Ammon's horn (tissue), 1 donor: ENCODE data around the gene PSMA7.
"Not testable (repeated sequence)": the region's sequence is repeated elsewhere in the genome, so short reads cannot be mapped to it uniquely, and the experiment has no call there.

ENCODE experiments used
- DNase-seq: peaks from one replicate; pipeline ENCODE4 v3.0.0-alpha.2; 2016; ENCODE audit warnings: low spot score

PSMA7 gene

DNA sequence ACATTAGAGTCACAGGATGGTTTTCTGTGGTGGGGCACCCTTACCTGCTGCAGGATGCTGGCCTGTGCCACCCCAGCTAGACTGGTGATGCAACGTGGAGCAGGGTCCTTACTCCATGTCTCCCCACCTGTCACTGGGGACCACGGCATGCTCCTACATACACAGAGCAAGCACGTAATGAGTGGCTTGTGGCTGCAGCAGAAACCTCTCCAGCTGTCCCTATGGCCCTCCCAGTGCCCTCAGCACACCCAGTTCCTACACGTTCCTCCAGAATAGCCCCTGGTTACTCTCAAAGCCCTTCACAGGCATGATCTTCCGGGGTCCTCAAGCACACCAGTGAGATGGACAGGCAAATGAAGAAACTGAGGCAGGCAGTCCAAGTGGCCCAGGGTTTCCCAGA lies 24.1 kb downstream of the PSMA7 start:
- DNase-seq: no peak

DNA sequence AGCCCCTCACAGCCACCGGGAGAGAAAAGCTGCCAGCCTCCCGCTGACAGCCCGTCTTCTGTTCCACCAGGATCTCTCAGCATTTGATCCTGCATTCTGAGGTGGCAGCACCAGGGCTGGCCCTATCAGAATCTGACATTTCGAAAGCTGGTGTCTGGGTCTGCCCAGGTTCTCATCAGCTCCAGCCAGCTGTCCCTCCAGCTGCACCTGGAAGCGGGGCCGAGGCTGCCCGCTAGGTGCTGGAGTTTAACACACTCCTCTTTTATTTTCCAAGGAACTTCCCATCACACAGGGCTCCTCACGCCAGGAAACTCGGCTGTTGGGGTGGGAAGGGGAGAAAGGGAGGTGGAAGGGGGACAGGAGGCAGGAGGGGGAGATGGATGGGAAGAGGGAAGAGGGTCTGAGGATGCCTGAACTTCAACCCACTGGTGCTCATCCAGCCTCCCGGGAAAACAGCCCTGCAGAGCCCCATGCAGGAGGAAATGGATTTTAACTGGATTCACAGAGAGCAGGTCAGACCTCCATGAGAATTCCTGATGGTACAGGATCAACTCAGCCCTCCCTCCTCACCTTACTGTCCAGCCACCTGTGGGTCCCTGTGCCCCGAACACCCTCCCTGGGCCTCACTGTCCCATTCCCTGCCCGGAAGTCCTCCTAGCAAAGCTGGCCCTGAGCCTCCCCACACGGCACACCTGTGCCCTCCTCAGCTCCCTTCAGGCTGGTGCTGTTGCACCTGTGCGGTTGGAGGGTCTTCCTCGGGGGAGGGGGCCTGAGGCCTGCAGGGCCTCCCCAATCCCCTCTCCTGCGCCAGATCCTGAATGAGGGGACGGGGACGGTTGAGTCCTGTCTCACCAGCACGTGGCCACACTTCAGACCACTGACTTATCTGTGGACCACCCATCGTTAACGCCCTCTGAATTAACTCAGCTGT lies 24.8 kb downstream of the PSMA7 start:
- DNase-seq: no peak

GRCh38 chr20:62117658-62118057 lies 25.5 kb downstream of the PSMA7 start:
- DNase-seq: no peak

GRCh38 chr20:62117362-62117646 lies 25.9 kb downstream of the PSMA7 start:
- DNase-seq: no peak

- no peak for DNase-seq
These were observed 26.4 kb downstream of the PSMA7 start for GRCh38 chr20:62116558-62117361.

- DNase-seq: not testable (repeated sequence)
These were observed 27.3 kb downstream of the PSMA7 start for GRCh38 chr20:62115800-62116407.

DNA sequence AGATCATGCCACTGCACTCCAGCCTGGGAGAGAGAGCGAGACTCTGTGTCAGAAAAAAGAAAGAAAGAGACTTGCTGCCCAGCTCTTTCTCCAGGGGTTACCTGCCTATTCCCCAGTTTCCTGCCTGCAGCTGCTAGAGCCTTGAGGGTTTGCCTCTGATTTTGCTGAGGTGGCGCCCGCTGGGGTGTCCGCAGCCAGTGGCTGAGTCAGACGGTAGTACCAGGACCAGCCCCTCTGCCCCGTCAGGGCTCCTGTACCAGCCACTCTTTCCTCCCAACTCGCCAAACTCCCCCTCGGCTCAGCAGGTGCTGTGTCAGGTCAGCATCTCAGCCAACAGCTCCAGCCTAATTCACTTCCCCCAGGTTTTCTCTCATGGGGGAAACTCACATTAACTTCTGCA lies 28.3 kb downstream of the PSMA7 start:
- DNase-seq: no peak

- DNase-seq: no peak
These were observed 30.8 kb downstream of the PSMA7 start for GRCh38 chr20:62112368-62112767.

DNA sequence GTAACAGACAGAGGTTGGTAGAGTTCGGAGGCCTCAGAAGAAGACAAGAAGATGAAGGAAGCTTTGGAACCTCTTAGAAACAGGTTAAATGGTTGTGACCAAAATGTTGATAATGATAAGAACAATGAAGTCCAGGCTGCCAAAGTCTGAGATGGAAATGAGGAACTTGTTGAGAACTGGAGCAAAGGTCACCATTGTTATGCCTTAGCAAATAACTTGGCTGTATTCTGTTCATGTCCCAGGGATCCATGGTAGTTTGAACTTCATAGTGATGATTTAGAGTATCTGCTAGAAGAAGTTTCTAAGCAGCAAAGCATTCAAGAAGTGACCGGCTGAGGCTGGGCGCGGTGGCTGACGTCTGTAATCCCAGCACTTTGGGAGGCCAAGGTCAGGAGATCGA lies 32.0 kb downstream of the PSMA7 start:
- DNase-seq: no peak

DNA sequence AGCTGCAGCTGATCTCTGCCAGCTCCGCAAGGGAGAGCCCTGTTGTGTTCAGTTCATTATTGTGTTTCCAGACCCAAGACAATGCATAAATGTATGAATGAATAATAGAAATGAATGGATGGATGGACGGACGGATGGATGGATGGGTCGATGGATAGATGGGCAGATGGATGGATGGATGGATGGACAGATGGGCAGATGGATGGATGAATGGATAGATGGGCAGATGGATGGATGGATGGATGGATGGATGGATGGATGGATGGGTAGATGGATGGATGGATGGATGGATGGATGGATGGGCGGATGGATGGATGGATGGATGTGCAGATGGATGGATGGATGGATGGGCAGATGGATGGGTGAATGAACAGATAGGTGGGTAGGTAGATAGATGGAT lies 37.6 kb downstream of the PSMA7 start:
- DNase-seq: no peak

DNA sequence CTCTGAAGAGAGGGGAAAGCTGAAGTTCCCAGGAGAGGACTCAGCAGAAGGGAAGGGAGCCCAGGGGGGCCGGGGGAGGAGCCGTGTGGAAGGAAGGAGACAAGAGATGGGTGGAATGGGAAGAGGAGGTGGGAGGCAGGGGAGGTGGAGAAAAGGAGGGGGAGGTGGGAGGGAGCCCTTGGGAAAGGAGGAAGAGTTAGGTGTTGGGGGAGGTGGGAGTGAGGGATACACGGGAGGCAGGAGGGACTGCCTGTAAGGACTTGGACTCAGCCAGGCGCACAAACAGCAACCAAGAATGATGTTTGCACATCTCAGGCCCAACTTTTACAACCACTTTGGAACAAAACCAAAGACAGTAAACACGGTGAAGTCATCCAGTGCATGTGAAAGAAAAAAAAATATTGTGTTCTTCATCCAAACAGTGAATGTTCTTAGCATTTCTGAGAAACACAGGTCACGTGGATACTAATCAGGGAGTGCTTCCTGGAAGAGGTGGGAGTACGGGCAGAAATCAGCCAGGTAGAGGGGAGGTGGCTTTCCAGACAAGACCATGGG lies 38.3 kb downstream of the PSMA7 start:
- no peak for DNase-seq

DNA sequence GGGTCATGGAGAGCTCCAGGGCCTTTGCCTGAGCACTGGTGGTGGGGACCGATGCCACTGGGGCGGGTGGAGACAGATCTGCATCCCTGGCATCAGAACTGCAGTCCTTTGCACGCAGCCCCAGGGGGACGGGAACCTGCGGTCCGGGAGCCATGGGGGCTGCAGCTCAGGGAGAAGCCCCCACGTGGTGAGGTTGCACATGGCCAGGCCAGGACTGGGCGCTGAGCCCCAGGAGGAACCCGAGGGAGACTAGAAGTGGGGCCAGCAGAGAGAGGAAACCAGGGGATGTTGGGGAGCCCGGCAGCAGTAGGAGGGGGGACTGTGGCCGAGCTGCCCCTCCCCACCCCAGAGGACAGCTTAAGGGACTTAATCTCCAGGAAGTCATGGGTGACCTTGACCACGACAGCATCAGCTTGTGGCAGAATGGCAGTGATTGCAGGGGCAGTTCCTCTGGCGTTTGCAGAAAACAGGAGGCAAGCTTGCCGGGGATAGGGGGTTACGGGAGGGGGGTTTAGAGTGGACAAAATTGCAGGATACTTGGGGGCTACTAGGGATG lies 38.9 kb downstream of the PSMA7 start:
- DNase-seq: no peak

DNA sequence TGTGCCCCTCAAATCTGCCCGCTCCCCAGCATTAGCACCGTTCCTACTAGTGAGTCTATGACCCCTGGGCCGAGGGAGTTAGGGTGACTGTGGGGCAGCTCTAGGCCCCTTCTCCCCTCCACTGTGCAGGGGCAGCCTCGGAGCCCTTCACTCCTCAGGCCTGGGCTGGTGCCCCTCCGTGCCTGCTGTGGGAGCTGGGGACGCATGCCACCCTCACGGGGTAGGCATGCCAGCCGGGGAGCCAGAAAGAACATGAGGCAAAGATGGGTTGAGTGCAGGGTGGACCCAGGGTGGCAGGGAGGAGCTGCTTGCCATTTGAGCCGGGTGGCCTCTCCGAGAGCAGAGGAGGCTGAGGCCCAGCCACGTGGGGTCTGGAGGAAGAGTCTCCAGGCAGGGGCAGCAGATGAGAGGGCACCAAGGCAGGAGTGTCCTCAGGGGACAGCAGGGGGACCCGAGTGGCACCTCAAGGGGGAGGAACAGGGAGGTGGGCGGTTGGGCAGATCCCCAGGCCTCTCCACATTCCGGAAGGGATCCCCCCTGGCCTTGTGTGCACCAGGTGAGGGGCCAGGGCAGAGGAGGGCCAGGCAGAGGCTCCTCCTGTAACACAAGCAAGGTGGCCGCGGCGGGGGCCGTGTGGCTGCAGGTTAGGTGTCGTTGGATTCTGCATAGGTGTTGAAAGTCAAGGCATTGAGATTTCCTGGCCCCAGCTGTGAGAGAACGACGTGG lies 39.5 kb downstream of the PSMA7 start:
- no peak for DNase-seq

DNA sequence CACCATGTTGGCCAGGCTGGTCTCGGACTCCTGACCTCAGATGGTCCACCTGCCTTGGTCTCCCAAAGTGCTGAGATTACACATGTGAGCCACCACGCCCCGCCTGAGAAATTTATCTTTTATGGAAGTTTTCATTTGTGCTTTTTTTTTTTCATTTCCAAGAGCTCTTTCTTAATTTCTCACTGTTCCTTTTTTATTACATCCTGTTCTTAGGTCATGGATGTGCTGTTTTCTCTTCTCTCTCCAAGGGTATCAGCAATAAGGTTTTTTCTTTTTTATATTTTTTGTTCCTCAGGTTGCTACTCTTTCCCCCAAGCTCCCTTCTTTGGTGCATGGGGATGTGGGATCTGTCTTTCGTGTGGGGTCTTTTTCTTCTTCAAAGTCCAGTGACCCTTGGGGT lies 42.1 kb downstream of the PSMA7 start:
- DNase-seq: no peak

DNA sequence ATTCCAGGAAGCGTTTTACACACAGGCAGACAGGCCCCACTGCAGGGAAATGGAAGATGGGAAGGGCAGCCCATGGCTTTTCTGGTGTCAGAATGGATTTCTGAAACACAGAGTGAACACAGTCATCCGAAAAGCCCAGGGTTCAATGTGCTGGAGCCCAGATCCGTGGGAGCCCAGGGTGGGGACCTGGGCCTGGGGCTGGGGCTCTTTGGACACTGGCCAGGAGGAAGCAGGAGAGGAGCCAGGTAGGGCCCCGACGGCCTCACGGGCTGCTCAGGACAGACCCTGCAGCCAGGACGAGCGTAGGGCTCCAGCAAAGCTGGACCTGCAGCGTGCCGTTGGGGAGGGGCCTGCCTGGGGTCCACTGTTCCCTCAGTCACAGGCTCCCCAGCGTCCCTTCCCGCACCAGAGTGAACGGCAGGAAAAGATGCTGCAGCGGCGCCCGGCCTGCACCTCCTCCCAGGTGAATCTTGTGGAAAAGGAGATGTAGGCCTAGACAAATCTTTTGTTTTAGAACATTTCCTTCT lies 45.2 kb downstream of the PSMA7 start:
- no peak for DNase-seq

DNA sequence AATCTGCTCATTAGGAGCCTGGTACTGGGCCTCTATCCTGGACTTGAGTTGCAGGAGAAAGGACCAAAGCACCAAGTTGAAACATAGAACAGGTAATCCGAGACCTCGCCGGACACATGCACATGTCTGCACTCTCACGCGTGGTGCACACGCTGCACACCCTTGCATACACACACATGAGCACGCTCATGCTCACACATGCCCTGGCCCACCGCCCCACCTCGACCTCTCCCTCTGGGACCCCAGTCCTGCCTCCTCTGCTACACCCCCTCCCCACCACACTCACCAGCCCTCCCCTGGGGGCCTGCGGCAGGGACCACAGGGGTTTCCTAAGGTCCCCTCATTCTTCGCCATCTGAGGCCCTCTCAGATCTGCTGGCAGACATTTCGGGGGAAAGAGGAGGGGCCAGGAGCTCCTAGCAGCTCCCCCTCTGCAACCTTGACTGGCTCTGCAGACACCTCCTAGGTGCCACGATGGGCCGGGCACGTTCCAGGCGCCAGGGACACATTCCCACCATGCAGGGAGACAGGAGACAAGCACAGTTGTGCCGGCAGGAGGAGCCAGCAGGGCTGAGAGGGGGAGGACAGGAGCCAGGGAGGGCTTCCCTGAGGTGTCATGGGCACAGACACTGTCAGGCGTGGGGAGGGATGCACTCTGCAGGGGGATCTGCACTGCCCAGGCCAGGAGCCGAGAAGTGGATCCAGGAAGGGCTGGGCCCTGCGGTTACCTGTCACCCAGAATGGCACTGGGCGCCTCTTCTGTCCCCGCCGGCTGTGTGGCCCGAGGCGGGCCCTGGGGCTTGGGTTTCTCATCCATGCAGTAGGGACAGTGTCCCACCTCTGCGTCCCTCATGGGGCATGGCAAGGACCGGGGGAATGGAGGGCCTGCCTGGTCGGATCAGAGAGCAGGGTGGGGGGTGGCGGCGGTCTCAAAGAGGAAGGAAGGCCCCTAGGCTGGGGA lies 46.5 kb downstream of the PSMA7 start:
- no peak for DNase-seq

- no peak for DNase-seq
These were observed 53.8 kb downstream of the PSMA7 start for GRCh38 chr20:62089393-62089792.

GRCh38 chr20:62088258-62089127 lies 54.7 kb downstream of the PSMA7 start:
- DNase-seq: no peak

DNA sequence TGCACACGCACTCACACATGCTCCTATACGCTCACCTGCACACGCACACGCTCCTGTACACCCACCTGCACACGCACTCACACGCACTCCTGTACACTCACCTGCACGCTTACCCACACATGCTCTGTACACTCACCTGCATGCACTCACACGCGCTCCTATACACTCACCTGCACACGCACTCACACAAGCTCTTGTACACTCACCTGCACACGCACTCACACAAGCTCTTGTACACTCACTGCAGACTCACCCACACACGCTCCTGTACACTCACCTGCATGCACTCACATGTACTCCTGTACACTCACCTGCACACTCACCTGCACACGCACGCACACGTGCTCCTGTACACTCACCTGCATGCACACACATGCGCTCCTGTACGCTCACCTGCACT lies 55.6 kb downstream of the PSMA7 start:
- DNase-seq: no peak
